ELR (cell line): ENCODE measurements around the gene STAT6.

Source experiments
- DNase-seq: peaks from one replicate; pipeline ENCODE4 v3.0.0-alpha.2; 2015; ENCODE audit warnings: low read depth

Gene STAT6

GRCh38 chr12:57145460-57146059, 34.4 kb upstream of the STAT6 start:
- DNase-seq: no peak

GRCh38 chr12:57143454-57143853, 32.3 kb upstream of the STAT6 start:
- DNase-seq: no peak

GRCh38 chr12:57142727-57143126, 31.6 kb upstream of the STAT6 start:
- no peak for DNase-seq

- no peak for DNase-seq
Observed at GRCh38 chr12:57142121-57142520, 31.0 kb upstream of the STAT6 start.

- no peak for DNase-seq
Observed at GRCh38 chr12:57141249-57141648, 30.1 kb upstream of the STAT6 start.

- peak; percentile 63 for DNase-seq
Observed at GRCh38 chr12:57139796-57140649, 28.9 kb upstream of the STAT6 start.

GRCh38 chr12:57138526-57139272, 27.5 kb upstream of the STAT6 start:
- no peak for DNase-seq

- DNase-seq: no peak
Observed at GRCh38 chr12:57135527-57136326, 24.6 kb upstream of the STAT6 start.

- no peak for DNase-seq
Observed at GRCh38 chr12:57134949-57135348, 23.8 kb upstream of the STAT6 start.

- DNase-seq: no peak
Observed at GRCh38 chr12:57133916-57134315, 22.8 kb upstream of the STAT6 start.

GRCh38 chr12:57133013-57133569, 21.9 kb upstream of the STAT6 start:
- DNase-seq: peak; percentile 69

GRCh38 chr12:57131896-57132744, 21.0 kb upstream of the STAT6 start:
- peak; percentile 36 for DNase-seq

GRCh38 chr12:57130941-57131340, 19.8 kb upstream of the STAT6 start:
- DNase-seq: no peak

GRCh38 chr12:57129889-57130288, 18.7 kb upstream of the STAT6 start:
- peak; percentile 63 for DNase-seq

- no peak for DNase-seq
Observed at GRCh38 chr12:57129321-57129842, 18.2 kb upstream of the STAT6 start.

GRCh38 chr12:57128519-57129247, 17.5 kb upstream of the STAT6 start:
- DNase-seq: no peak

GRCh38 chr12:57127726-57128518, 16.8 kb upstream of the STAT6 start, which contains the start of gene LRP1:
TSS of gene LRP1 (plus strand) at chr12:57128483. CDS start at chr12:57128965, 482 bp downstream.
- peak; percentile 84 for DNase-seq

GRCh38 chr12:57127101-57127725, 16.1 kb upstream of the STAT6 start:
- peak; percentile 68 for DNase-seq
